Left colon (tissue), 2 donors: ENCODE results near the gene BCCIP. TPM values are rescaled to one million over a fixed set of nuclear protein-coding genes. Genes with fewer than 3 reads are reported as not detected.
A peak's percentile ranks its signal among the peaks of the same experiment; 100 is the strongest.

Experiments used
- ATAC-seq: fragments of 200-7000 bp; cut with Tn5 transposase; one replicate; pipeline ENCODE4 v1.9.1; 2020; ENCODE audit warnings: mild to moderate bottlenecking, moderate library complexity
- DNase-seq, 2 donors: peaks; one replicate each; pipeline ENCODE4 v3.0.0-alpha.2; 2020
- intact Hi-C, 2 donors: fragments of 100-400 bp; cut with DNase I in 1 of 2; cut with micrococcal nuclease in 1 of 2; formaldehyde crosslinking; loops; one replicate each; pipeline versions ENCODE4 v1.11.2 to v1.14.0; 2022; cut with DNase I, micrococcal nuclease
- microRNA-seq, 2 donors: library from miRNA; unstranded; fragments of <30 nt; microRNA quantifications; one replicate each; pipeline versions ENCODE4 v1.1.0 to v1.2.0, GENCODE V29; 2020
- total RNA-seq, 2 donors: library from RNA; stranded (reverse); fragmentation: NEBNext Ultra II Directional; extraction: Animal tissue kit (Norgen Biotek cat#: 25700); gene quantifications; one replicate each; pipeline ENCODE4 v1.2.1, GENCODE V29; 2021
- donor health status: DM: no; HTN: no; CAD: no.
- donor health status: DM: yes; HTN: yes; CAD: no.

BCCIP gene
- total RNA-seq, 2 donors from 2014 or later = 31.4 to 34.4 TPM

DNA sequence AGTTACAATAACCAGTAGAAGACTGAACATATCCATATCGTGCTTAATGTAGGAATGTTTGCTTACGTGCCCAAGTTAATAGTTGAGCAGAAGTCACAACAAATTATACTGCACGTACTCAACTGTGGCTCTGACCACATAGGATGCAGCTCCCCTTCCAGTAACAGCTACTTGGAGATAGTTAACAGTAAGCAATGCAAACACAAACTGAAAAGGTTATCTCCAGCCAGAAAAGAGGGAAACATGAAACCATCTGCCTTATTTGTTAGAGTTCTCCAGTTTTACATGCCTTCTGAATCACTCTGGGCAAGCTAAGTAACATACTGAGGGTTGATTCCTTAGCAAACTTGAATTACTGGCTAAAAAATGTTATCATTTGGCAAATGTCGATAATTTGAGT, 48.0 kb downstream of the BCCIP start:
- intact Hi-C loops = no loop called here
- ATAC-seq = no peak
- DNase-seq = no peak

DNA sequence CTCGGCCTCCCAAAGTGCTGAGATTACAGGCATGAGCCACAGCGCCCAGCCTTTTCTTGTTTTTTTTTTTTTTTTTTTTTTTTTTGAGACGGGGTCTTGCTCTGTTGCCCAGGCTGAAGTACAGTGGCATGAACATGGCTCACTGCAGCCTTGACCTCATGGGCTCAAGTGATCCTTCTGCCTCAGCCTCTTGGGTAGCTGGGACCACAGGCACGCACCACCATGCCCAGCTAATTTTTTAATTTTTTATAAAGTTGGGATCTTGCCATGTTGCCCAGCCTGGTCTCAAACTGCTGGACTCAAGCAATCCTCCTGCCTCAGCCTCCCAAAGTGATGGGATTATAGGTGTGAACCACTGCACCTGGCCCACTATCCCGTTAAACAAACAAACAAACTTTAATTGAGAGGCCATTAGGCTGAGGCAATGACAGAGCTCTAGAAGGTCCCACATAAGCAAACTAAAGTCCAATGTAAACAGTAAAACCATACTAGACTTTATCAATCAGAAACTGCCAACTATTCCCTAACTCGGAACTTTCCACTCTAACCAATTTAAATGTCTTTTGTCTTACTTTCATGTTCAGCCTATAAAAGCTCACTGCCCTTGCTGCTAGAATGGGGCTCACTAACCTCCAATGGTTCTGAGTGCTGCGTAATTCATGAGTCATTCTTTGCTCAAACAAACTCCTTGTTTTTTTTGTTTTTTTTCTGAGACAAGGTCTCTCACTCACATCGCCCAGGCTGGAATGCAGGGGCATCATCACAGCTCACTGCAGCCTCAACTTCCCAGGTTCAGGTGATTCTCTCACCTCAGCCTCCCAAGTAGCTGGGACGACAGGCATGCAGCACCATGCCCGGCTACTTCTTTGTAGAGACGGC, 55.9 kb downstream of the BCCIP start:
- DNase-seq (no peak), ATAC-seq (no peak)
- intact Hi-C loops = no loop called here

DNA sequence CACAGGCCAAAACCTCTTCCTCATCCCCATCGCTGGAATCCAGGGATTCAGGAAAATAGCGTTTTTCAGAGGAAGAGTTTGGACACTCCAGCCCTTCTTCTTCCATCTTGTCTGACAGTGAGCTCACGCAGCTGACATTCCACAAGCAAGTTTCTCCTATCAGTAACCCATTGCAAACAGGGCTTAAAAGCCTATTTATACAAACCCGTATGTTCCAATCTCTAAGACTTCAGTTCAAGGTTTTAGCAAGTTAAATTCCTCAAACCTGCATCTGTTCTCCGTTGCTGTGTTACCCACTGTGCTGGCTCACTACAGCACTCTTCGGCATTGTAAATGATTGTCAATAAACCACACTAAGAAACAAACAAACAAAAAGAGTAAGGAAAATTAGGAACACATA, 57.4 kb downstream of the BCCIP start:
- intact Hi-C loops = no loop called here
- DNase-seq (no peak), ATAC-seq (no peak)

DNA sequence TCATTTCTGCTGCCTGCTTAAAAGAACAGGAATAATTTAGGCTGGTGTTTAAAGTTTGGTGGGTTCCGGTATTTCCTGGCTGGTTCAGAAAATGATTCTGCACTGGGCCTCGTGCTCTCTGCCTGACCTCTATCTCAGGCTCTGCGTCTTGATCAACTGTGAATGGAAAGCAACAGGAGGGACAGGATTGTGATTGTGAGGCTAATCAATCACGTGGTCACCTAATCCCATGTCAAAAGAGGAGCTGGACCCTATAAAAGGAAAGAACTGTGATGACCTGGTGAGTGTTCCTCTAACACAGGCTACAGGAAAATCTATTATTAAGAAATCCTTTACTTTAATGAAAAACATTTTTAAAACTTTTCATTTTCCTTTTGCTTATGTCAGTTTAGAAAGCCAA, 57.8 kb downstream of the BCCIP start, which contains the start of gene DHX32:
Gene DHX32 (minus strand): TSS at position 101 of the 400 bp plus-strand sequence. CDS start 468 bp downstream, outside the sequence.
- ATAC-seq (no peak), DNase-seq (no peak)
- intact Hi-C loops = no loop called here

DNA sequence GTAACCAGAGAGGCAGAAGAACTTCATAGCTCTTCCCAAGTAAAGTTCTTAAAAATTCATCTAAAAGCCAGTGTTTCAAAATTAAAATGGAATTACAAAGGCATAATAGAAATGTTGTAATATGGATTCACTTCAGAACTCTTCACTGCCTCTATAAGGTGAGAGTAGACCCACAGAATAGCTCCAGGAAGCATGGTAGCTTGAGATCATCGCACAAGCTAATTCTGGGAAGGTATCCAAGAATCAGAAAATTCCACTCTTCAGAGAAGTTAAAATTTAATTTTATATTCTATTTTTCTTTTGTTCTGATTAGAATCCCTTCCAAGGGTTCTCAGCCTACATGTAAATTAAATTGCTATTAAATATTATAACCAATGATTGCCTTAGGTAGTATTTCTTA, 59.2 kb downstream of the BCCIP start:
- no peak for ATAC-seq
- intact Hi-C loops = no loop called here

DNA sequence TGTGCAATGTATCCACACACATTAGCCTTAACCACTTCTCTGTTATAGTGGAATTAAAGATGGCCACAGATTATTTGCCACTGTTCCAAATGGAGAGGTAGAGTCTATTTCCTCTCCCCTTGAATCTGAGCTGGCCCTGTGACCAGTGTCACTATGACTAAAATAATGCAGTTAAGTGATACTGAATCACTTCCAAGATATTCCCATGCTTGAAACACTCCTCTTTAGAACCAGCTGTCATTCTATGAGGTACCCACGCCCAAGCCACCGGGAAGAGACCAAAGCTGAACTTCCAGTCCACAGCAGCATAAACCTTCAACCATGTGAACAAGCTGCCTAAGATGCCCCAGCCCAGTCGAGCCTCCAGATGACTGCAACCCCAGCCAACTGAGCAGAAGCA, 59.9 kb downstream of the BCCIP start:
- intact Hi-C loops = no loop called here
- ATAC-seq = peak; percentile 27
- DNase-seq = no peak

More for the DNA sequence above, 59.2 kb downstream of the BCCIP start:
- no peak for DNase-seq

Small RNA genes lying within 50 kb of the gene (microRNA-seq; reads per million reads assigned to microRNA genes)
- 4.3 to 5.4 reads per million in 2 donors for gene MIR4484

Other genes starting within 250 kb of the BCCIP start
- not detected for gene TEX36, start 140.4 kb upstream of the BCCIP start, total RNA-seq
- gene EDRF1, start 103.8 kb upstream of the BCCIP start, total RNA-seq = 10 to 100 TPM; 17.9 to 18.2 TPM
- gene MMP21, start 47.7 kb upstream of the BCCIP start, total RNA-seq = not detected
- 10 to 100 TPM; 21.7 to 30.5 TPM for gene UROS, start 288 bp upstream of the BCCIP start, total RNA-seq
- gene DHX32, start 57.7 kb downstream of the BCCIP start, total RNA-seq = 10 to 100 TPM; 78.3 to 78.9 TPM
- 1 to 10 TPM; 5.9 to 7.1 TPM for gene FANK1, start 73.0 kb downstream of the BCCIP start, total RNA-seq